ENCODE measurements around the gene MSGN1.

MSGN1 gene

GRCh38 chr2:17816396-17817245, at the start of gene MSGN1:
Gene MSGN1 (plus strand): TSS chr2:17816460. CDS start chr2:17816519, 59 bp downstream.
- no peak for DNase-seq

GRCh38 chr2:17768894-17769293, 47.4 kb upstream of the MSGN1 start:
- no peak for DNase-seq

GRCh38 chr2:17771956-17772355, 44.3 kb upstream of the MSGN1 start:
- no peak for DNase-seq

- DNase-seq: no peak
Observed at GRCh38 chr2:17772532-17772931, 43.7 kb upstream of the MSGN1 start.

- no peak for DNase-seq
Observed at GRCh38 chr2:17780546-17780945, 35.7 kb upstream of the MSGN1 start.

GRCh38 chr2:17781482-17781881, 34.8 kb upstream of the MSGN1 start:
- DNase-seq: no peak

- no peak for DNase-seq
Observed at GRCh38 chr2:17786727-17787126, 29.5 kb upstream of the MSGN1 start.

GRCh38 chr2:17788773-17789172, 27.5 kb upstream of the MSGN1 start:
- DNase-seq: no peak

GRCh38 chr2:17790536-17790935, 25.7 kb upstream of the MSGN1 start:
- no peak for DNase-seq

- DNase-seq: peak; percentile 56
Observed at GRCh38 chr2:17791121-17791816, 25.0 kb upstream of the MSGN1 start.

GRCh38 chr2:17791817-17792130, 24.5 kb upstream of the MSGN1 start:
- no peak for DNase-seq

- no peak for DNase-seq
Observed at GRCh38 chr2:17792515-17792914, 23.7 kb upstream of the MSGN1 start.

GRCh38 chr2:17793296-17793695, 23.0 kb upstream of the MSGN1 start:
- no peak for DNase-seq

GRCh38 chr2:17793803-17794354, 22.4 kb upstream of the MSGN1 start:
- DNase-seq: peak; percentile 24

- DNase-seq: no peak
Observed at GRCh38 chr2:17795309-17795708, 21.0 kb upstream of the MSGN1 start.

- DNase-seq: no peak
Observed at GRCh38 chr2:17798338-17798737, 17.9 kb upstream of the MSGN1 start.

GRCh38 chr2:17799301-17800120, 16.7 kb upstream of the MSGN1 start:
- DNase-seq: no peak

GRCh38 chr2:17800219-17800618, 16.0 kb upstream of the MSGN1 start:
- no peak for DNase-seq

GRCh38 chr2:17800693-17801458, 15.4 kb upstream of the MSGN1 start:
- no peak for DNase-seq

GRCh38 chr2:17803497-17803896, 12.8 kb upstream of the MSGN1 start:
- no peak for DNase-seq

GRCh38 chr2:17804358-17804757, 11.9 kb upstream of the MSGN1 start:
- DNase-seq: no peak

GRCh38 chr2:17805166-17805565, 11.1 kb upstream of the MSGN1 start:
- DNase-seq: no peak
